Central memory CD4-positive, alpha-beta T cell (primary cell): ENCODE data around the gene PAK1IP1.
"Not testable (repeated sequence)": the region's sequence is repeated elsewhere in the genome, so short reads cannot be mapped to it uniquely, and the experiment has no call there.

Source experiments
- DNase-seq: peaks from one replicate; pipeline ENCODE4 v3.0.0; 2022
- total RNA-seq, 3 experiments: gene quantifications; one replicate each; lab custom pipeline; 2026; lab: John Stamatoyannopoulos, UW

PAK1IP1 gene
- 9.5 to 150 (median 21.2) reads per million in 3 experiments for total RNA-seq

GRCh38 chr6:10694302-10695085 is at the start of gene PAK1IP1, which contains the start of gene C6orf52:
Gene PAK1IP1, plus strand, starts transcription at chr6:10694972. Its CDS starts 14 bp downstream, at chr6:10694986.
Gene C6orf52, minus strand, starts transcription at chr6:10694616. Its CDS starts 7,066 bp downstream, at chr6:10687550.
- DNase-seq: peak; percentile 94

GRCh38 chr6:10655508-10656055 is 39.2 kb upstream of the PAK1IP1 start:
- peak; percentile 28 for DNase-seq

GRCh38 chr6:10658910-10659698 is 35.7 kb upstream of the PAK1IP1 start:
- DNase-seq: no peak

GRCh38 chr6:10659699-10660348 is 34.9 kb upstream of the PAK1IP1 start:
- no peak for DNase-seq

- not testable (repeated sequence) for DNase-seq
Measured at GRCh38 chr6:10660431-10661191, 34.2 kb upstream of the PAK1IP1 start.

GRCh38 chr6:10662207-10662606 is 32.6 kb upstream of the PAK1IP1 start:
- DNase-seq: no peak

- DNase-seq: no peak
Measured at GRCh38 chr6:10662742-10663141, 32.0 kb upstream of the PAK1IP1 start.

GRCh38 chr6:10665595-10665994 is 29.2 kb upstream of the PAK1IP1 start:
- not testable (repeated sequence) for DNase-seq

GRCh38 chr6:10668126-10668917 is 26.4 kb upstream of the PAK1IP1 start:
- DNase-seq: no peak

GRCh38 chr6:10676403-10676802 is 18.4 kb upstream of the PAK1IP1 start:
- DNase-seq: no peak

- DNase-seq: no peak
Measured at GRCh38 chr6:10678456-10678855, 16.3 kb upstream of the PAK1IP1 start.

- DNase-seq: no peak
Measured at GRCh38 chr6:10681795-10682194, 13.0 kb upstream of the PAK1IP1 start.

GRCh38 chr6:10682355-10682988 is 12.3 kb upstream of the PAK1IP1 start:
- no peak for DNase-seq

GRCh38 chr6:10684618-10685017 is 10.2 kb upstream of the PAK1IP1 start:
- no peak for DNase-seq

- DNase-seq: no peak
Measured at GRCh38 chr6:10685092-10685915, 9.5 kb upstream of the PAK1IP1 start.

GRCh38 chr6:10686901-10687300 is 7.9 kb upstream of the PAK1IP1 start:
- no peak for DNase-seq

GRCh38 chr6:10687582-10687981 is 7.2 kb upstream of the PAK1IP1 start:
- DNase-seq: no peak

- DNase-seq: no peak
Measured at GRCh38 chr6:10690651-10691445, 3.9 kb upstream of the PAK1IP1 start.

- DNase-seq: no peak
Measured at GRCh38 chr6:10692965-10693538, 1.7 kb upstream of the PAK1IP1 start.
